K562 (cell line): ENCODE measurements around the gene RPS17.

Experiments used
- ATF6 ChIP-seq: sonication (generic); formaldehyde crosslinking; IDR thresholded peaks from 2 replicates; pipeline ENCODE4 v1.4.0; 2020; ENCODE audit warnings: mild to moderate bottlenecking, missing genetic modification reagents
- BCL6 ChIP-seq: fragments of 250-450 bp; sonication (Bioruptor Pico); IDR thresholded peaks from 2 replicates; pipeline ENCODE4 v1.4.0; 2020
- CEBPB ChIP-seq: fragments of 450-650 bp; IDR thresholded peaks from 2 replicates; pipeline ENCODE4 v1.6.1; 2016; ENCODE audit warnings: missing genetic modification characterization, missing compliant biosample characterization
- IRF2 ChIP-seq: sonication (generic); formaldehyde crosslinking; IDR thresholded peaks from 2 replicates; pipeline ENCODE4 v1.8.1; 2022; ENCODE audit warnings: mild to moderate bottlenecking, missing genetic modification reagents
- JUN ChIP-seq, 2 experiments: sonication (generic) in 1 of 2; formaldehyde crosslinking in 1 of 2; IDR thresholded peaks; 2 replicates each; pipeline versions ENCODE4 v1.6.1 to v1.8.0; 2012 to 2022; ENCODE audit warnings: borderline replicate concordance in 2 of 2, mild to moderate bottlenecking in 2 of 2, improper control_type of control experiment in 1 of 2, low read depth in 1 of 2, low read length in 1 of 2, missing genetic modification reagents in 1 of 2
- POLR2A ChIP-seq: fragments of 450-650 bp; conservative IDR thresholded peaks from 2 replicates; pipeline ENCODE4 v1.6.1; 2016
- TCFL5 ChIP-seq: fragments of 250-450 bp; sonication (Bioruptor Pico); conservative IDR thresholded peaks from 2 replicates; pipeline ENCODE4 v1.6.1; 2021; ENCODE audit warnings: mild to moderate bottlenecking, moderate library complexity, matching md5 sums
- ZFP36 ChIP-seq: fragments of 150-350 bp; IDR thresholded peaks from 2 replicates; pipeline ENCODE4 v1.6.1; 2018; ENCODE audit warnings: low read length, low read depth; ENCODE audit not compliant: partially characterized antibody
- ZNF124 ChIP-seq: sonication (generic); formaldehyde crosslinking; IDR thresholded peaks from 2 replicates; pipeline ENCODE4 v1.8.1; 2022; ENCODE audit warnings: missing genetic modification reagents
- TF ChIP-seq, protein P1 (sequence below): fragments of 250-450 bp; sonication (Bioruptor Pico); IDR thresholded peaks from 2 replicates; pipeline ENCODE4 v1.5.0; 2020; ENCODE audit warnings: mild to moderate bottlenecking, borderline replicate concordance
- TF ChIP-seq, protein P2 (sequence below), 3 experiments: IDR thresholded peaks in 2 of 3; conservative IDR thresholded peaks in 1 of 3; 2 replicates each; pipeline ENCODE4 v1.5.1; 2011 to 2012; ENCODE audit warnings: low read length in 3 of 3, mild to moderate bottlenecking in 3 of 3, control low read depth in 2 of 3, improper control_type of control experiment in 1 of 3, inconsistent platforms in 1 of 3, low read depth in 1 of 3, mixed read lengths in 1 of 3, moderate library complexity in 1 of 3; ENCODE audit not compliant: insufficient read depth in 2 of 3

DNA sequence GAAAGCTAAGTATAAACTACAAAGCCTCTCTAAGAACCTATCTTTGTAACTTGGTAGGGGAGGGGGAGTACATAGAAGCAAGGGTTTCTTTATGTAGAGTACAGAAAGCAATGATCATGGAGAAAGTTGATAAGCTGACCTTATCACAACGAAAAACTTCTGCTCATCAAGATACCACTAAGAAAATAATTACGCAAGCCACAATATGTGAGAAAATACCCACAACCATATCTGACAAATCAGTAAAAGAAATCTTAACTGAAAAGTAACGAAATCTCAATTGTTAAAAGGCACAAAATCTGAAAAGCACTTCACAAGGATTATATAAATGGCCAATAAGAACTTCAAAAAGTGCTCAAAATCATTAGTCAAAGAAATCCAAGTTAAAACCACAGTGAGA is 35.1 kb upstream of the RPS17 start:
- no peak for TF ChIP-seq JUN (IDR thresholded peaks at IDR 0.05; ENCODE audit: borderline replicate concordance, low read depth, low read length)
- TF ChIP-seq JUN (CRISPR knock-in tag; IDR thresholded peaks at IDR 0.05; ENCODE audit: borderline replicate concordance): no peak
- TF ChIP-seq, protein P1, sequence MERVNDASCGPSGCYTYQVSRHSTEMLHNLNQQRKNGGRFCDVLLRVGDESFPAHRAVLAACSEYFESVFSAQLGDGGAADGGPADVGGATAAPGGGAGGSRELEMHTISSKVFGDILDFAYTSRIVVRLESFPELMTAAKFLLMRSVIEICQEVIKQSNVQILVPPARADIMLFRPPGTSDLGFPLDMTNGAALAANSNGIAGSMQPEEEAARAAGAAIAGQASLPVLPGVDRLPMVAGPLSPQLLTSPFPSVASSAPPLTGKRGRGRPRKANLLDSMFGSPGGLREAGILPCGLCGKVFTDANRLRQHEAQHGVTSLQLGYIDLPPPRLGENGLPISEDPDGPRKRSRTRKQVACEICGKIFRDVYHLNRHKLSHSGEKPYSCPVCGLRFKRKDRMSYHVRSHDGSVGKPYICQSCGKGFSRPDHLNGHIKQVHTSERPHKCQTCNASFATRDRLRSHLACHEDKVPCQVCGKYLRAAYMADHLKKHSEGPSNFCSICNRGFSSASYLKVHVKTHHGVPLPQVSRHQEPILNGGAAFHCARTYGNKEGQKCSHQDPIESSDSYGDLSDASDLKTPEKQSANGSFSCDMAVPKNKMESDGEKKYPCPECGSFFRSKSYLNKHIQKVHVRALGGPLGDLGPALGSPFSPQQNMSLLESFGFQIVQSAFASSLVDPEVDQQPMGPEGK (CRISPR knock-in tag): no peak
- no peak for TF ChIP-seq ATF6
- no peak for TF ChIP-seq TCFL5 (CRISPR knock-in tag)
- no peak; the same call in 1 of the 2 replicates for TF ChIP-seq CEBPB (tag)
- TF ChIP-seq BCL6: no peak
- TF ChIP-seq IRF2 (CRISPR knock-in tag): no peak
- TF ChIP-seq ZFP36: no peak
- TF ChIP-seq, protein P2, sequence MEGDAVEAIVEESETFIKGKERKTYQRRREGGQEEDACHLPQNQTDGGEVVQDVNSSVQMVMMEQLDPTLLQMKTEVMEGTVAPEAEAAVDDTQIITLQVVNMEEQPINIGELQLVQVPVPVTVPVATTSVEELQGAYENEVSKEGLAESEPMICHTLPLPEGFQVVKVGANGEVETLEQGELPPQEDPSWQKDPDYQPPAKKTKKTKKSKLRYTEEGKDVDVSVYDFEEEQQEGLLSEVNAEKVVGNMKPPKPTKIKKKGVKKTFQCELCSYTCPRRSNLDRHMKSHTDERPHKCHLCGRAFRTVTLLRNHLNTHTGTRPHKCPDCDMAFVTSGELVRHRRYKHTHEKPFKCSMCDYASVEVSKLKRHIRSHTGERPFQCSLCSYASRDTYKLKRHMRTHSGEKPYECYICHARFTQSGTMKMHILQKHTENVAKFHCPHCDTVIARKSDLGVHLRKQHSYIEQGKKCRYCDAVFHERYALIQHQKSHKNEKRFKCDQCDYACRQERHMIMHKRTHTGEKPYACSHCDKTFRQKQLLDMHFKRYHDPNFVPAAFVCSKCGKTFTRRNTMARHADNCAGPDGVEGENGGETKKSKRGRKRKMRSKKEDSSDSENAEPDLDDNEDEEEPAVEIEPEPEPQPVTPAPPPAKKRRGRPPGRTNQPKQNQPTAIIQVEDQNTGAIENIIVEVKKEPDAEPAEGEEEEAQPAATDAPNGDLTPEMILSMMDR (IDR thresholded peaks at IDR 0.05 in 2 of 3, conservative IDR thresholded peaks at IDR 0.05 in 1 of 3; ENCODE audit: insufficient read depth in 2 of 3, low read depth in 1 of 3, low read length in 3 of 3): no peak
- no peak for TF ChIP-seq ZNF124 (CRISPR knock-in tag)
- TF ChIP-seq POLR2A: no peak
